ENCODE measurements around the gene BET1L.
"Not testable (repeated sequence)": the region's sequence is repeated elsewhere in the genome, so short reads cannot be mapped to it uniquely, and the experiment has no call there.

Gene BET1L

GRCh38 chr11:193481-193880, 13.7 kb downstream of the BET1L start:
- DNase-seq: not testable (repeated sequence)

- DNase-seq: not testable (repeated sequence)
Measured at GRCh38 chr11:192674-193128, 14.5 kb downstream of the BET1L start, which contains the start of gene SCGB1C1. TSS of gene SCGB1C1 (plus strand) at chr11:193078. CDS start at chr11:193100, 22 bp downstream.

GRCh38 chr11:191490-192478, 15.4 kb downstream of the BET1L start:
- DNase-seq: peak; percentile 52 to 60

- DNase-seq: not testable (repeated sequence)
Measured at GRCh38 chr11:190546-190945, 16.7 kb downstream of the BET1L start.

- peak; percentile 56 to 66 for DNase-seq
Measured at GRCh38 chr11:189843-190311, 17.3 kb downstream of the BET1L start.

- not testable (repeated sequence) for DNase-seq
Measured at GRCh38 chr11:189200-189783, 17.9 kb downstream of the BET1L start.

GRCh38 chr11:180242-180641, 27.0 kb downstream of the BET1L start:
- DNase-seq: not testable (repeated sequence)

All from activated CD4-positive, alpha-beta T cell treated with anti-CD3 and anti-CD28 coated beads, Interleukin-2, amount 50 U/mL, for 48 hours (primary cell).